ENCODE data around the gene FAM20C. TPM values are rescaled to one million over a fixed set of nuclear protein-coding genes. Genes with fewer than 3 reads are reported as not detected.

The FAM20C gene
- total and polyA plus RNA-seq, 10 of the 15 experiments (the other 5 are each of a cell fraction or from before 2014, with no cell fraction given), result 0.44 TPM; not detected in 9

- no peak for TF ChIP-seq CHD4 (IDR thresholded peaks at IDR 0.05)
- no peak for TF ChIP-seq EZH2 (IDR thresholded peaks at IDR 0.05; ENCODE audit: borderline replicate concordance, control insufficient read depth, low read depth, low read length)
- no peak for TF ChIP-seq MYB (IDR thresholded peaks at IDR 0.05; ENCODE audit: borderline replicate concordance, low read depth, low read length)
- TF ChIP-seq TARDBP (IDR thresholded peaks at IDR 0.05; ENCODE audit: borderline replicate concordance), result no peak
- TF ChIP-seq, protein P1, sequence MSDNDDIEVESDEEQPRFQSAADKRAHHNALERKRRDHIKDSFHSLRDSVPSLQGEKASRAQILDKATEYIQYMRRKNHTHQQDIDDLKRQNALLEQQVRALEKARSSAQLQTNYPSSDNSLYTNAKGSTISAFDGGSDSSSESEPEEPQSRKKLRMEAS (IDR thresholded peaks at IDR 0.05; ENCODE audit: low read depth, low read length), result no peak
- TF ChIP-seq IKZF2 (IDR thresholded peaks at IDR 0.05), result no peak
- no peak for TF ChIP-seq SP1 (IDR thresholded peaks at IDR 0.05; ENCODE audit: low read depth, low read length)
- no peak for TF ChIP-seq FOXM1 (IDR thresholded peaks at IDR 0.05; ENCODE audit: low read depth, low read length)
- no peak for TF ChIP-seq TCF12 (IDR thresholded peaks at IDR 0.05; ENCODE audit: low read depth, low read length)
- TF ChIP-seq SMAD1 (IDR thresholded peaks at IDR 0.05; ENCODE audit: low read depth, partially characterized antibody), result no peak
- TF ChIP-seq NFYB (IDR thresholded peaks at IDR 0.05; ENCODE audit: insufficient read depth, low read depth, low read length), result no peak
Measured at GRCh38 chr7:302054-302992, 110.0 kb downstream of the FAM20C start (continued).

- Histone ChIP-seq H3K4me3 (no peak overlapping the region), H3K36me3 (ENCODE audit: control insufficient read depth in 2 of 2, insufficient read depth in 2 of 2, low read length in 1 of 2) (no peaks in the 10 kb centered on the region), H3K4me1 (ENCODE audit: control insufficient read depth, insufficient read depth, low read length) (no peaks in the 10 kb centered on the region), H3K4me2 (ENCODE audit: control insufficient read depth, insufficient read depth) (no peak overlapping the region), H2AFZ (ENCODE audit: control insufficient read depth, low read depth, low read length) (no peak overlapping the region), H3K27ac (ENCODE audit: control insufficient read depth, insufficient read depth) (no peak overlapping the region), H3K79me2 (ENCODE audit: control insufficient read depth, insufficient read depth, low read length) (no peaks in the 10 kb centered on the region), H4K20me1 (ENCODE audit: control insufficient read depth, insufficient read depth) (no peaks in the 10 kb centered on the region), H3K27me3 (replicated peaks in 1 of 2; ENCODE audit: control insufficient read depth in 2 of 2, insufficient read depth in 2 of 2, low read length in 1 of 2) (no peaks in the 10 kb centered on the region; a peak in 1 of 4 replicates), H3K9ac (ENCODE audit: control insufficient read depth, insufficient read depth, low read length) (no peak overlapping the region), H3K9me3 (replicated peaks; ENCODE audit: control insufficient read depth, insufficient read depth, low read length) (no peaks in the 10 kb centered on the region; the same call in 2 of the 3 replicates)
- intact Hi-C loops (cut with micrococcal nuclease; ENCODE audit: unreplicated experiment) (no loop called here), in situ Hi-C loops (cut with MboI) (no loop called here)
- POLR2A ChIA-PET, result no interaction called here
- SMC1A ChIA-PET (ENCODE audit: uncharacterized antibody, unreplicated experiment), result no interaction called here
- no peak for FAIRE-seq
- DNase-seq (ENCODE audit: low read depth, low spot score), result no peak
- BruUV-seq (replicated peaks), result no TSS peak
- RAD21 ChIA-PET (ENCODE audit: unreplicated experiment), result no interaction called here
- WGBS (ENCODE audit: insufficient coverage, insufficient replicate concordance, low lambda C conversion rate, missing lambda C conversion rate), result 58% methylated on average over 11 of the region's 11 CpGs
- no peak for ATAC-seq
- CTCF ChIA-PET, result no interaction called here
- TF ChIP-seq NFYA (IDR thresholded peaks at IDR 0.05; ENCODE audit: borderline replicate concordance, low read depth, low read length), result no peak
- no peak for TF ChIP-seq RBBP5 (conservative IDR thresholded peaks at IDR 0.05)
- TF ChIP-seq KDM1A (IDR thresholded peaks at IDR 0.05; ENCODE audit: borderline replicate concordance), result no peak
- TF ChIP-seq, protein P2, sequence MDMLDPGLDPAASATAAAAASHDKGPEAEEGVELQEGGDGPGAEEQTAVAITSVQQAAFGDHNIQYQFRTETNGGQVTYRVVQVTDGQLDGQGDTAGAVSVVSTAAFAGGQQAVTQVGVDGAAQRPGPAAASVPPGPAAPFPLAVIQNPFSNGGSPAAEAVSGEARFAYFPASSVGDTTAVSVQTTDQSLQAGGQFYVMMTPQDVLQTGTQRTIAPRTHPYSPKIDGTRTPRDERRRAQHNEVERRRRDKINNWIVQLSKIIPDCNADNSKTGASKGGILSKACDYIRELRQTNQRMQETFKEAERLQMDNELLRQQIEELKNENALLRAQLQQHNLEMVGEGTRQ (IDR thresholded peaks at IDR 0.05; ENCODE audit: borderline replicate concordance, low read depth, low read length), result no peak
- no peak for TF ChIP-seq HCFC1 (IDR thresholded peaks at IDR 0.05; ENCODE audit: low read length)
- TF ChIP-seq EED (IDR thresholded peaks at IDR 0.05; ENCODE audit: low read depth), result no peak
- TF ChIP-seq TCF12 (IDR thresholded peaks at IDR 0.05; ENCODE audit: low read depth, low read length), result no peak
- TF ChIP-seq, protein P3, sequence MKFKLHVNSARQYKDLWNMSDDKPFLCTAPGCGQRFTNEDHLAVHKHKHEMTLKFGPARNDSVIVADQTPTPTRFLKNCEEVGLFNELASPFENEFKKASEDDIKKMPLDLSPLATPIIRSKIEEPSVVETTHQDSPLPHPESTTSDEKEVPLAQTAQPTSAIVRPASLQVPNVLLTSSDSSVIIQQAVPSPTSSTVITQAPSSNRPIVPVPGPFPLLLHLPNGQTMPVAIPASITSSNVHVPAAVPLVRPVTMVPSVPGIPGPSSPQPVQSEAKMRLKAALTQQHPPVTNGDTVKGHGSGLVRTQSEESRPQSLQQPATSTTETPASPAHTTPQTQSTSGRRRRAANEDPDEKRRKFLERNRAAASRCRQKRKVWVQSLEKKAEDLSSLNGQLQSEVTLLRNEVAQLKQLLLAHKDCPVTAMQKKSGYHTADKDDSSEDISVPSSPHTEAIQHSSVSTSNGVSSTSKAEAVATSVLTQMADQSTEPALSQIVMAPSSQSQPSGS (IDR thresholded peaks at IDR 0.05; ENCODE audit: low read length), result no peak
- TF ChIP-seq STAT1 (conservative IDR thresholded peaks at IDR 0.05), result no peak
- no peak for TF ChIP-seq EP300 (IDR thresholded peaks at IDR 0.05; ENCODE audit: borderline replicate concordance in 1 of 2, control insufficient read depth in 1 of 2, low read depth in 2 of 2, low read length in 2 of 2)
- TF ChIP-seq YY1 (IDR thresholded peaks at IDR 0.05; ENCODE audit: low read depth, low read length), result no peak
- no peak for TF ChIP-seq ZNF24 (IDR thresholded peaks at IDR 0.05)
- no peak for TF ChIP-seq SRF (IDR thresholded peaks at IDR 0.05; ENCODE audit: low read depth in 2 of 2, low read length in 2 of 2)
Measured at GRCh38 chr7:303425-303824, 111.1 kb downstream of the FAM20C start.
